Measurements from ENCODE around the gene AGAP4. TPM values are rescaled to one million over a fixed set of nuclear protein-coding genes. Genes with fewer than 3 reads are reported as not detected.
"Not testable (repeated sequence)": the region's sequence is repeated elsewhere in the genome, so short reads cannot be mapped to it uniquely, and the experiment has no call there.

The AGAP4 gene
- polyA plus RNA-seq, 3 donors = 5.5 to 6.7 (median 5.9) TPM

GRCh38 chr10:45803060-45804010 lies 44.0 kb downstream of the AGAP4 start:
- WGBS, 3 donors = 55 to 63% (median 56%) methylated on average over 11 to 13 of the region's 13 CpGs
- H3K27ac ChIP-seq (ENCODE audit: low read depth, low read length) = not testable (repeated sequence)

GRCh38 chr10:45794761-45795160 lies 52.5 kb downstream of the AGAP4 start:
- 72 to 93% (median 76%) methylated on average over 2 of the region's 2 CpGs for WGBS, 3 donors

GRCh38 chr10:45790694-45791426 lies 56.4 kb downstream of the AGAP4 start:
- 91 to 93% (median 92%) methylated on average over 4 to 5 of the region's 6 CpGs for WGBS, 3 donors

More at GRCh38 chr10:45794761-45795160, 52.5 kb downstream of the AGAP4 start:
- H3K27ac ChIP-seq (ENCODE audit: low read depth, low read length) = not testable (repeated sequence)

GRCh38 chr10:45789991-45790390 lies 57.3 kb downstream of the AGAP4 start:
- 96 to 97% (median 96%) methylated on average over 8 of the region's 8 CpGs for WGBS, 3 donors
- not testable (repeated sequence) for H3K27ac ChIP-seq (ENCODE audit: low read depth, low read length)

More at GRCh38 chr10:45790694-45791426, 56.4 kb downstream of the AGAP4 start:
- H3K27ac ChIP-seq (ENCODE audit: low read depth, low read length) = not testable (repeated sequence)

GRCh38 chr10:45787212-45787741 lies 60.0 kb downstream of the AGAP4 start:
- H3K27ac ChIP-seq (ENCODE audit: low read depth, low read length) = not testable (repeated sequence)
- 61 to 73% (median 64%) methylated on average over 1 to 2 of the region's 5 CpGs for WGBS, 3 donors

GRCh38 chr10:45786217-45786616 lies 61.1 kb downstream of the AGAP4 start:
- WGBS, 3 donors = 33 to 58% (median 50%) methylated on average over 1 of the region's 1 CpG
- H3K27ac ChIP-seq (ENCODE audit: low read depth, low read length) = not testable (repeated sequence)

Other genes starting within 250 kb of the AGAP4 start
- gene ZFAND4, start 174.7 kb downstream of the AGAP4 start, polyA plus RNA-seq = 1 to 10 TPM; 2.4 to 3.4 (median 2.9) TPM
- gene WASHC2C, start 120.2 kb downstream of the AGAP4 start, polyA plus RNA-seq = 10 to 100 TPM in 2 of 3 donors, 1 to 10 TPM in 1; 9.0 to 20.1 (median 20.0) TPM
- gene TIMM23, start 125.0 kb upstream of the AGAP4 start, polyA plus RNA-seq = 10 to 100 TPM; 25.0 to 58.7 (median 51.7) TPM
- gene NCOA4, start 183.1 kb upstream of the AGAP4 start, polyA plus RNA-seq = 10 to 100 TPM; 38.3 to 80.5 (median 76.5) TPM
- not detected for gene MSMB, start 198.8 kb upstream of the AGAP4 start, polyA plus RNA-seq

All from adipose tissue (tissue), 3 donors.